SK-N-MC (cell line): ENCODE data around the gene PFN3.

Source experiments
- EZH2 ChIP-seq: fragments of 200-600 bp; sonication (generic); IDR thresholded peaks from one replicate; pipeline ENCODE4 v1.6.1; 2017; ENCODE audit warnings: antibody characterized with exemption
- FOXP2 ChIP-seq: optimal IDR thresholded peaks from 2 replicates; pipeline ENCODE3; 2011; ENCODE audit warnings: mild to moderate bottlenecking, moderate library complexity; ENCODE audit not compliant: insufficient read depth; ENCODE audit errors: extremely low read length, control extremely low read depth

- TF ChIP-seq FOXP2, result no peak
- TF ChIP-seq EZH2, result no peak
Observed at GRCh38 chr5:177353093-177353492, 47.4 kb downstream of the PFN3 start.
